HG03565 (cell line): ENCODE measurements around the gene TENM3.

Experiments
- ATAC-seq: cut with Tn5 transposase; IDR thresholded peaks from one replicate; pipeline ENCODE4 v1.9.1; 2021; ENCODE audit warnings: mild to moderate bottlenecking, moderate library complexity; ENCODE audit not compliant: unreplicated experiment

The TENM3 gene

DNA sequence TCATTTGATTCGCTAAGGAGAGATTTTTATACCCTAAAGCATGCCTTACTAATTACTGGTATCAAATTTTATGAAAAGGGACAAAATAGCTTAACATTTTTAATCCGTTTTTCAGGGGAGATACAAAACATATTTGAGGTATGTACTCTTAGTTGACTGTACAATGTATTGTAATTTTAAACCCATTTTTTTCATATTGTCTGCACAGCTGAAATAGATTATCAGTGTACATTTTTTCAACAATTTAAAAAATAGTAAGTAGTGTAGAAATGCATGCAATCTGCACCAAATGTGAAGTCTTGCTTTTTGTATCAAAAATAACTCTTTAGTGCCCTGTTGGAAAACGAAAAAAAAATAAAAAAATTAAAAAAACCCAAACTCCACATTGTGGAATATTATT is 82.2 kb downstream of the TENM3 start:
- no peak for ATAC-seq

DNA sequence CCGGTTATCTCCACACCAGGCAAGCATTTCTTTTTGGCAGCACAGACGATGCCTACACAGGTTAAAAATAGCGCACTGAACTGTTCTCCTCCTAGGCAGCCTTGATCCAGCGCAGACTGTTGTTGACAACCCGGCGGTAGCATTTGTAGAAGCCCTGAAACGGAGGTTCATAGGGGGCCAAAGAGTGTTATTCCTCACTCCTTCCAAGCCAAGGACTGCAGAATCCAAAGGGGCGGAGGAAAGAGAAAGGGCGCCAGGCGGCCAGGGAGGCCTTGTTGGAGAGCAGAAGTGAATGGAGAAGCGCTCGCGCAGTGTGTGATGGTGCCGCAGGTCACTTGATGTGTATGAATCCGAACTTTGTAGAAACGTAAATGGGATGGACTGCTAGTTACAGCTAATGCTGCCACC is 82.7 kb downstream of the TENM3 start:
- ATAC-seq: no peak

DNA sequence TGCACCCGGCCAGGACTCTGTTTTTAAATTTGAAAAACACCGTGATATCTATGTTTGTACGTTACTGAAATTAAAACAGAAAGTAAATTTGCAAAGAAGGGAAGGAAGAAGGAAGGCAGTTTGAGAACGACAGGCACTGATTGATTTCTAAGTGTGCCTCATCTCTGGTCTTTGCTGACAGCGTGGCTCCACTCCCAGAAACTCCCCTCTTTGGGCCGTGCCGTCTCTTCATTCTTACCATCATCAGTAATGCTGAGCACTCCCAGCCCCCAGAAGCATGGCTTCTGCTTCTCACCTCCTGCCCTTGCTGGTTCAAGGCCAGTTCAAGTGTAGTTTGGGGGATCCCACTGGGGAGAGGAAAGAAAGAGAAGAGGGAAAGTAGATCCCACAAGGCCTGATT is 85.3 kb downstream of the TENM3 start:
- no peak for ATAC-seq

DNA sequence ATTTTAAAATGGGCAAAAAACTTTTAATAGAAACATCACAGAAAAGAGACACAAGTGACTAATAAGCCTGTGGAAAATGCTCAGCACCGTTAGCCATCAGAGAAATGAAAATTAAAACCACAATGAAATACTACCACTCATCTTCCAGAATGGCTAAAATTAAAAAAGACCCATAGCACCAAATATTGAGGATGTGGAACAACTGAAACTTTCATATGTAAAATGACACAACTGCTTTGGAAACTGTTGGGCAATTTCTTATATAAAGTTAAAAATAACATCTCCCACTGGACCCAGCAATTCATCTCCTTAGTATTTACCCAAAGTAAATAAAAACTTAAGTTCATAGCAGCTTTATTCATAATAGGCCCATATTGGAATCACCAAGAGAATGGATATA is 94.2 kb downstream of the TENM3 start:
- no peak for ATAC-seq

DNA sequence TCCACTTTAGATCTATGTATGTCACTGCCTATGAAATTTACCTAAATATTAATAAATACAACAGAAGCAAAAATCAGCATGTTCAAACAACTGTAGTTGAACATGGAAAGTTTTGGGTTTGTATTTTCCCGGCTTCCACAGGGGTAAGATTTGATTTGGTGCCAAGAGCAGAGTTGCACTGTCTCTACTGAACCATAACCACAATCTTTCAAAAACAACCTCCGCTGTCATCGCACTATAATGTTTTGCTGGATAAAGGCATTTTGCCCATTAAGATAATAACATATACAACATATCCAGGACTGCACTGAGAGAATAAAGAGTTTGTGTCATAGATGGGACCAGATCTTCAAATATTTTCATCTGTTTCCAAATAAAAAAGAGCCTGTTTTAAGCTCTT is 94.9 kb downstream of the TENM3 start:
- ATAC-seq: no peak

DNA sequence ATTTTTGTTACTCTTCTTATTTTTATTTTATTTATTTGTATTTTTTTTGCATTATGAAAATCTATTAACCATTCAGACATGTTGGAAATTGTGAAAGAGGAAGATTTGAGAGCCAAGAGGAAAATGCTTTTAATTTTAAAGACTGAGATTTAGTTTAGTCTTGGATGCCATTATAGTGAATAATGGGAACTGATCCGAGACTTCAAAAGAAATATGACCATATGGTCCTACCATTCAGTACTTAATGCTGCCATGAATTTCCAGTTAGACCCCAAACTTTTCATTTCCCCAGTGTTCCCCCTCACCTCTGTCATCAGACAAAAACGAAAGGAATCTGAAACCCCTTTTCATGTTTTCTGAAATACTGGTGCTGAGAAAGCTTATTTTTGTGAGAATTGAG is 95.5 kb downstream of the TENM3 start:
- ATAC-seq: no peak

DNA sequence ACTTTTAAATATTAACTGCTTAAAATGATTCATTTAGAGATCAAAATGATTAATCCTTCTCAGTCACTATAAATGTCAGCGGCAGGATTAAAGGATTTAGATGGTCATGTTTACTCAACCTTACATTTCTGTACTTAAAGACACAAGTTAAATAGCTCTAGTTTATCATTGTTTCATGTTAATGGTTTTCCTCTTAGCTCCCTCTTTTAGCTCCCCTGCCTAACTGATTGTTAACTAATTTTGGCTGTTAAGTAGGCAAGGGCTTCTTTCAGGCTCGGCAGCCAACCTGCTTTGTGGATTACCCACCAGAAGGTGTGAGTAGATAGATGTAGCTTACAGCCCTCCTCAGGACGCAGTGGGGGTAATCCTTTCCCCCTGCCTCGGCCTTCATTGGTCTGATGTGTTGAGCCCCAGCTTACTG is 96.0 kb downstream of the TENM3 start:
- ATAC-seq: no peak

DNA sequence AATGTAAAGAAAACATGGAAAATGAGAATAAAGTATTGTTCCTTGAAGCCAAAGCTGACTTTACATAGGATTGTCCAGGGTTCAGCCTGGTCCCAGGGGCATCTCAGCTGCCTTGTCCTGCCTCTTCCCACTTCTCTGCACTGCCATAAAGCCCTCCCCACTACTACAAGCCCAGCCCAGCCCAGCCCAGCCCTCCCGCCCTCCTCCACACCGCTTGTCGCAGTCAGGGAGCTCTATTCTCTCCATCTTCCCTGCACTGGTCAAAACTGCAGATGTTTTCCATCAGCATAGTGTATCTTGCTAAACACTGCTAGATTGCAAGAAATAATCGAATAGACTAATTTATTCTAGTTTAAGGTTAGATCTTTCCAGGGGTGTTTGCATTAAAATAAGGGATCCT is 100.3 kb downstream of the TENM3 start:
- ATAC-seq: no peak

DNA sequence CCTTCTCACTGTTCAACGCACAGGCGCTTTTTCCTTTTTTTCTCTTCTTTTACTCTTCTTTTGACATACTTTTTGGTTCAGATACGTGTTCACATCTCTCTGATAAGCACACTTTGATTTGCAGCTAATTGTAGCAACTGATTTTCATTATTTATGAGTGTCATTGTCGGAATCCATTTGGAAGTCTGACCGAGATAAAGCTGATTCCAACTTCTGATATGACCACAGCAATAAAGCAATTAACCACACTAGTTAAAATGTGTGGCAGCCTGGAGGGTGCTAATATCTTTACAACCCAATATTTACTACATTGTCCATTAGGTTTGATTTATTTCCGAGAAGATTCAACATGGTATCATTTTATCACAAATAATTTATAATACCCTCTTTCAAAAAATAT is 101.8 kb downstream of the TENM3 start:
- no peak for ATAC-seq

DNA sequence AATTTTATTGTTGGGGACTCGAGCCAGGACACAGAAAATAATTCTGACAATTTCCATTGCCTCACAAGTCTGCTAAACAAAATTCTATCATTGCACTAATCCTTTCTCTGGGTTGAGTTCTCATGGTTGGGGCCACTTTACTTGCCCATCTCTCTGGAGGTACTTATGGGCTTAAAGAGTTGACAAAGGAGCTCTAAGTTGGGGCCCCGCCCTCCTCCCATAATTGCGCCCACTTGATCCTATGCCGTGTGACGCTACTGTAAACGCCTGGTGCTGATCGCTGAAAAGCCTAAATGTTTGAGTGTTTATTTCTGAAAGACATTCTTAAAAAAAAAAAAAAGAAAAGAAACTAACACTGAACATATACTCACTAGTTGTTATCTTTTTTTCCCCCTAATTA is 103.0 kb downstream of the TENM3 start:
- ATAC-seq: no peak

DNA sequence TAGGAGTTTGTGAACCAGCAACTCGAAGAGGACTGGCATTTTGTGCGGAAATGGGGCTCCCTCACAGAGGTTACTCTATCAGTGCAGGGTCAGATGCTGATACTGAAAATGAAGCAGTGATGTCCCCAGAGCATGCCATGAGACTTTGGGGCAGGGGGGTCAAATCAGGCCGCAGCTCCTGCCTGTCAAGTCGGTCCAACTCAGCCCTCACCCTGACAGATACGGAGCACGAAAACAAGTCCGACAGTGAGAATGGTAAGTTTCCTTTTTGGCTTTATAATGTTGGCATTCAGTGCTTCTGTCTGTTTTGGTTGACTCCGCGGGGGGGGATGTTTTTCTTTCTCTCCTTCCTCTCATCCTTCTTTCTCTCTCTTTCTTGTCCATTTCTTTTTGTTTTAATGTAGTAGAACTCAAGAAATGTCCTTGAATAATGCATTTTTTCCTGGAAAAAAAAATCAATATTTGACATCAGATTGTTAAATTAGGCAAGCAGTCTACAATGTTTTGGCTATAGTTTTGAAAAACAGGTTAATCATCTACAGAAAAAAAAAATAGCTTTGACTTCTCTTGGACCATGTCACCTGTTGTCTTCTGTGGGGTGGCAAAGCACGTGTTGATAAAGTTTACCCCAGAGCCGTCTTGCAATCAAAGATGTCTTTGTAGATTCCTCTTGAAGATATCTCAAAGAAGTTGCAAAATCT is 103.6 kb downstream of the TENM3 start:
- ATAC-seq: no peak

DNA sequence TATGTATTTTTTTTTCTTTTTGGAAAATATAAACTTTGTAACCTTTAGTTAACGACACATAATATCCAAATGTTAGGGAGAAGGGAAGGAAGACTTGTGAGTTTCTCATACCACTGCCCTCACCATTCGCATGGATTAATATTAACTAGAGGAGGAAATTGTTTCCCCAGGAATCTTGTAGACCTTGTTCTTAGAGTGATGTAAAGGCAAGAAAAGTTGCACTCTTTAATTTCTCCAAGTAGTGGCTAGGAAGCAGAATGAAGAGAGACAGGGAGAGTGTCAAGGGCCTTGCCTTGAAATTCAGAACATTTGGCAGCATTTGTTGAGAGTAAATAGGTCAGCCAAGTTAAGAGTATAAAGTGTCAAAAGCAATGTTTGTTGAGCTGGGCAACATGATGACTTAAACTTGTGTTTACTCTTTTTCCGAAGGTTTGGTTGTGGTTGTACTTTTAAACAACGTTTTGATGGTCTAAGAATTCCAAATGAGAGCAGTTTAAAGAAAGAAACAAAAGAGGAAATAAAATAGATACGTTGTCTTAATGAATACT is 105.7 kb downstream of the TENM3 start:
- ATAC-seq: no peak

DNA sequence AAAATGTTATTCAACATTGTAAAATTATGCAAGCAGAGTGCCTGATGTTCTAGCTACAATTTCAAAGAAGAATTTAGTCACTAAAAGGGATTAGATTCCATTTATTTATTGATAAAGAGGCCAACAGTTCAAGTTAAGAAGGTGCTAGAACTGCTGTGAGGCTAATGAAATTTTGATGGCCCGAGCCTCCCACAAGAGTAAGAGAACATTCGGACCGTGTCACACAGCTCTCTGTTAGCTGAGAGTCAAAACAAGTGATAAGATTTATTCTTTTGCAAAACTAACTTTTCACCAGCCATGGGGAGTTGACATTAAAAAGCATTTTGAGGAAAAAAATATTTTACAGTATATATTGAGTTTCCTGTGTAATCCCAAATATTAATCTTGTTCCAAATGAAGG is 106.8 kb downstream of the TENM3 start:
- ATAC-seq: no peak

DNA sequence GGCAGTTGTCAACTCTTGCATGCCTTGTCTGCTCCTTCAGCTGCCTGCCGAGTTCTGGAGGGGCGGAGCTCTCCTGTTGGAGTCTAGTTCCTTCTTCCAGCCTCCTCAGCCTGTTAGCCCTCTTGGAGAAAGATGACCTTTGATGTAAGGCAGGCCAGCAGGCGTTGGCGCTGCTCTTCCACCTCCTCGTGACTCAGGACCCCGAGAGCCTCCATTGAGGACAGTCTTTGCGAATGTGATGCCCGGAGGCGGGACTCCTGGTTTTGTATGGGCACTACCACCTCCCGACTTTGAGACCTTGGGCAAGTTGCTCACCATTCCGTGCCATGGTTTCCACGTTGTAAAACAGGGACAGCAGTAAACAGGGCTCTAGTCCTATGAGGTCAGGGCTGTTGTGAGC is 108.3 kb downstream of the TENM3 start:
- no peak for ATAC-seq

DNA sequence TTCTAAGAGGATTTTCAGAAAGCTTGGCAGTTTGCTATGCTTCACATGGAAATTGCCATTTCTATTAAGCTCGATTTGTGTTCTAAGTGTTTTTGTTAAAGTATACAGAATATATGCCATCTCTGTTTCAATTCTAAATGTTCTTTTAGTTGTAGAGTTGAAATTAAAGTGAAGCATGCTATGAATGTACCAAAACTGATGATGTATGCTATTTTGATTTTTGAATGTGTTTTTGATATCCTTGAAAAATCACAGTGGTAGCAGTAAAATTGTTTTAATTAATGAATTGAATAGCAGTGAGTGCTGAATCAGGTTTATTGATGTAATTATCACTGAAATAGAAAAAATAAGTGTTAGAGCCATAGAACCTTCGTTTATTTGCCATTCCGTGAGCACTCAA is 110.9 kb downstream of the TENM3 start:
- ATAC-seq: no peak

DNA sequence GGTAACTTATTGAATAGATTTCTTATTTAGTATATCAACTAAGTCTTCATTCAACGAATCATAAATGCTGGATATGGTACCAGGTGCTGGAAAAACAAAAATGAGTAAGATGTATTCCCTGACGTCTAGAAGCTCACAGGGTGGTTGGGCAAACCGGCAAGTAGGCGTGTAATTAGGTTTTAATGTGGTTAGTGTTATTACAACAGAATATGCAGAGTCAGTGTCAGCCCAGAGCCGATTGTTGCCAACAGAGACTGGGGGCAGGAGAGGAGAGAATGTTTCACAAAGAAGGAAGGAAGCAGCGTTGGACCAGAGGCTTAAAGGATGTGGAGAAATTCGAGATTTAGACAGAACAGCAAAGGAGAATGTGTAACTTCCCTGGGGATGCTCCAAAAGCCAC is 111.7 kb downstream of the TENM3 start:
- no peak for ATAC-seq

DNA sequence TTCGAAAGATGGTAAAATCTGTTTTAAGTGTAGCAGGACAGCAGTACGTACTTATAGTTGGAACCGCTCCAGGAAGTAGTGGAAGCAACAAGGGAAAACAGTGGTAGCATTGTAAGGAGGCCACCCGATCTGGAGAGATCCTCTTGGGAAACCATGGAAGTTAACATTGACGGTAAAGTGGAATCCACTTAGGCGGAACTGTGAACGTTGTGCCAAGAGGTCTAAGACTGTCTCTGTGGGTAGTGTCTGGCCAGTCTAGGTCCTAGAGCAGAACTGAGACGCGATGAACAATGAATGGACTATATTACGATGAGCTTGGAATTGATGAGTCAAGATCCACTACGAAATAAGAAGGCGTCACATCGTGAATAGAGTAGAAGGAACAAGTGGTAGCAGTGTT is 124.0 kb downstream of the TENM3 start:
- ATAC-seq: no peak

DNA sequence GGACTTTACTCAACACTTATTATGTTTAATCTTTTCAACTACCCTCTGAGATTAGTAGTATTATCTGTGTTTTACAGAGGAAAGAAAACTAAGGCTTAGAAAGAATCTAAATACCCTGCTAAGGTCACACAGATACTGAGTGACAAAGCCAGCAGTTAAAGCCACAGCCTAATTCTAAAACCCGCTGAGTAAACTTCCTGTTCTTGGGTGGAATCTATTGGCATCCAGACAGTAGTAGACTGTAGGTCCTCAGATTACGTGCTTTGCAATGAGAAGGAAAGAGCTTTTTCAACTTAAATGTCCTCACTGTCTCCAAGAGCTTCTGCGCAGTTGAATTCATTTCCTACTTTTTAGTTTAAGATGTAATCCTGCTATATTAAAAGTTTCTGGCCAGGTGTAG is 126.0 kb downstream of the TENM3 start:
- no peak for ATAC-seq

DNA sequence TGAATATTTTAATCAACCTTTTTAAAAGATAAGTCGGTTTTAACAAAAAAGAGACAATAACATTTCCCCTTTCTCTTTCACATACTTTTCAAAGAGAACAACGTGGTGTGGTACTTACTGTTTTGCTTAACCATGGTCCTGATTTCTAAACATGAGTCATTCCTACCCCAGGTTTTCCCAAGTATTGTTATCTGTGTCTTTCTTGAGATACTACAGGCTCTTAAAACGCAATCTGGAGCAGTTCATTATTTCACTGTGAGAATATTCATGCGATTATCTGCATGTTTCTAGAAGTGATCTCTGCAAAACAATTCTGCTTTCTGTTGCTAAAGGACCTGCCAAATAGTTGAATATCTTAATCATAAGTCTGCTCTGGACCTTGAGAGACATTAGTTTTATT is 127.3 kb downstream of the TENM3 start:
- no peak for ATAC-seq

DNA sequence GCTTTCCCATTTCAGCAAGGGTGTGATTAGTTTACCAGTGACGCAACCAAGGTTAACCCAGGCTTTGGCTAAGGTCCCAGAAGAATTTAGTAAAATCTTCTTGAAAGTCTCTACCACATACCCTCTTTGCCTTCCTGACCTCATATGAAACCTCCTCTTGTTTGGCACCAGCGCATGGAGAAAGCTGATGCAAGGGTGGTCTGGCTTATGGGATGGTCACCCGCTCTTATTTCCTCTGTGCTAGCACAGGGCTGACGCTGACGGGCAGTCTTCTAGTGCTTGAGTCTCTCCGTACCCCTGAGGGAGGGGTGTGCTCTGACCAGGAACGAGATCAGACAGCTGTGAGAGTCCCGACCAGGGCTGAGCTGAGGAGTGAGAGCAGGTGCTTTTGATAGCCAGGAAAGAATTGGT is 137.6 kb downstream of the TENM3 start:
- no peak for ATAC-seq

DNA sequence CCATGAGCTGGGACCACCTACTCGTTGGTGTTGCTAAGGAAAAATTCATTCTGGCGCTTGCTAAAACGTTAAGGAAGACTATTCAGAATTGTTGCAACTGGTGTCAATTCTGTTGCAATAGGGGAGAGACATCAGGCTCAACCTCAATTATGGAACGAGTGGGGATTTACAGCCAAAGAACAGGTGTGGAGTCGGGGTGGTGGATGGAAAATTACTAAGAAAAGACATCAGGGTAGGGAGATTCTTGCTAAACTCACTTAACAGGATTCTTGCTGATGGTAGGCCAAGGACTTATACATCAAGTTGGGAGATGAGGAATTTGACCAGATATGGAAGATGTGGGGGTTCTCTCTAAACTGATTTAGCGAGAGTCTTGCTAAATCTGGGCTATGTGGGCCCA is 139.7 kb downstream of the TENM3 start:
- ATAC-seq: no peak

DNA sequence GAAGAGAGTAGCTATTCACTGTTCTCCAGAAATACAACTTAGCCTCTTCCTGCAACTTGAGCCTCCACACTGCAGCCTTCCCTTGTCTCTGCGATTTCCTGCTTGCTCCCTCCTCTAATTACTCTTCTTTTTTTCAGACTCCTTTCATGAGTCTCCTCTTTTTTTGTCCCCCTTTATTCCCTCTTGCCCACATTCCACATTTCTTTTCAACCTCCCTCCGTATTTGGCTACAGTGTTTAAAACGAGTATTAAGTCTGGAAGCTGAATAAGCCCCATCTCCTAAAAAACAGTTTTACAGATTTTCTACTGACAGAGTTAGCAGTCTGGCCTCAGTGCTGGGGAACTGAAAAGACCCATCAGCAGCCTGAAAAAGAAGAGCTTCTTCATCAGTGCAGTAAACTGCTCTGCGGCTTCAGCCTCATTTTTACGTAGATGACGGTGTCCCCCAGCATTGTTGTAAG is 141.5 kb downstream of the TENM3 start:
- ATAC-seq: no peak

DNA sequence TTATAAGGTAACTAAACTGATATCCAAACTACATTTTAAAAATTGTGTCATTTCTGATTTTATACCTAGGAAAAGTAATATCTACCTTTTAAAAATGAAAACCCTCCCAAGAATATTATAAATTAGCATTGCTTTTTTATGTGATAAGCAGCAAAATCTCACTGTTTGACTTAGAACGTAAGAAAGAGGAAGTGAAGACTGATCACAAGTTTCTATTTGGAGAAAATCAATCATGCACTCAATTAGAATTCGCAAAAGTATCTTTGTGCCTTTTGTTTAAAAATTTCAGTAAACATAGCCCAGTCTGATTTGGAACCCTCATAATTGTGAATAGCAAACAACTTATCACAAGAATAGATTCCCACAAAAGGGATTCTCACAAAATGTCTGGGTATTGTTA is 142.7 kb downstream of the TENM3 start:
- peak; percentile 63 for ATAC-seq
